GM18867 (cell line): ENCODE results near the gene GTSE1.

Source experiments
- ATAC-seq: cut with Tn5 transposase; IDR thresholded peaks from one replicate; pipeline ENCODE4 v1.9.1; 2021; ENCODE audit warnings: mild to moderate bottlenecking, moderate library complexity; ENCODE audit not compliant: unreplicated experiment

The GTSE1 gene

GRCh38 chr22:46351767-46352166, 55.1 kb downstream of the GTSE1 start:
- no peak for ATAC-seq

- no peak for ATAC-seq
These were observed 55.6 kb downstream of the GTSE1 start for GRCh38 chr22:46352276-46352675.

- no peak for ATAC-seq
These were observed 56.2 kb downstream of the GTSE1 start for GRCh38 chr22:46352691-46353386.

- no peak for ATAC-seq
These were observed 56.9 kb downstream of the GTSE1 start for GRCh38 chr22:46353483-46354105.

DNA sequence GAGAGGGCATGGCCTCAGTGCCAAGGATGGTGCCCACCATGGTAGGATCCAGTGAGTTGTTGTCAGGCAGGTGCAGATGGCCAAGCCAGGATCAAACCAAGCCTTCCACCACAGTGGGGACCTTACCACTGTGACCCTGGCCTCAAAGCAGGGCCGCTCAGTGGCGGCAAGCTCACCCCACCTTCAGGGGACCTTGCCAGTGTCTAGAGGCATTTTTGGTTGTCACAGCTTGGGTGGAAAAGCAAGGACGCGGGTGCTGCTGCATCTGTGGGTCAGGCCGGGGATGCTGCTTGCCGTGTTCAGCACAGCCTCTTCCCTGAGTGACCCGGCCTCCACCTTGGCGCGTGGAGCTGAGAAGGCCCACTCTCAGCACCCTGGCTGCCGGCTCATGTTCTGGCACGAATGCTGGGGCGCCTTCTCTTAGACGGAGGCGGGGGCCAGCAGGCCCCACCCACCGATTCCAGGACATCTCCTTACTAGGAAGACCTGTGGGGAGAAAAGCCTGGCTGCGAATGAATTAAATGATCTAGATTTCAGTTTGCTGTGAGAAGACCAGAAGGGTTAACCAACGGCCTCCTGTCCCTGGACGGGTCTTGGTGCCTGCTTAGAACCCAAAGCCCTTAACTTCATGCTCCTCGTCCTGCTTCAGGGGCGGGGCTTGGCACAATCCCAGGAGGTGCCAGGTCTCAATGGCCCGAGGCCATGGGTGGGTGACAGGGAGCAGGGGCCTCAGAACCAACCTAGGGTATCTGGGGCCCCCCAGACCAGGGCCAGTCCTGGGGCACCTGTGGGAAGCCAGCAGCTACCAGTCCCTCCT, 57.7 kb downstream of the GTSE1 start:
- no peak for ATAC-seq

DNA sequence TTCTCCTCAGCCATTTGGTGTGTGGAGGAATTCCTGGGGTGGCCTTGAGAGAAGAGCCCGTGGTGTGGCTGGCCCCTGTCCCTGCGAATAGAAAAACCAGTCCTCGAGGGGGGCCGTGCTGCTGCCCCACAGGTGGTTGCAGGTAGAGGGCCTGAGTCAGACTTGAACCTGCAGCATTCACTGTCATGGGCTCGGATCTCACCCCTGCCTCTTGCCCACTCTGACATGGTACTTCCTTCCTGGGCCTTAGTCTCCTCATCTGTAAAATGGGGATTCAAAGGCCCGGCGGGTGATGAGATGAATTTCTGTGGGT, 58.3 kb downstream of the GTSE1 start:
- ATAC-seq = no peak

DNA sequence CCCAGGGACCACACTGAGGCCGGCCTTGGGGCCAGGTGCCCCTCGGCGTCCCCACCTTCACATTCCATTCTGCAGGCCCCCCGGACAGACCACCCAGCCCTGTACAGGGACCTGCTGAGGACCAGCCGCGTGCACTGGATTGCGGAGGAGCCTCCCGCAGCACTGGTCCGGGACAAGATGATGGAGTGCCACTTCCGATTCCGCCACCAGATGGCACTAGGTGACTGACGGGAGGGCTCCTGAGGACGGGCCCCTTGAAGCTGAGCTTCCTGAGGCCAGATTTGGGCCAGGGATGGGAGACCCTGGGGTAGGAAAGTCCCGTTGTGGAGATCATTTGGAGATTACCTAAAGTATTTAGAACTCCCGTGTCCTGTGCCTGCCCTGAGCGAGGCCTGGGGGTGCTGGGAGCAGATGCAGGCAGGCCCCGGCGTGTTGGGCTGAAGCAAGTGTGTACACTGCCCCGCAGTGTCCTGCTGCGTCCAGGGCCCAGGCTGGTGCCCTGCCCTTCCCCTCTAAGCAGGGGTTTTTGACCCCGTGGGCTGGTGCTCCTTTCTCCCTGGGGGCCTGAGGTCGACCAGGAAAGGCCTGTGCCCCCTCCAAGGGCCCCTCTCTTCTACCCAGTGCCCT, 58.8 kb downstream of the GTSE1 start:
- no peak for ATAC-seq

- ATAC-seq = no peak
These were observed 59.4 kb downstream of the GTSE1 start for GRCh38 chr22:46355996-46356471.

DNA sequence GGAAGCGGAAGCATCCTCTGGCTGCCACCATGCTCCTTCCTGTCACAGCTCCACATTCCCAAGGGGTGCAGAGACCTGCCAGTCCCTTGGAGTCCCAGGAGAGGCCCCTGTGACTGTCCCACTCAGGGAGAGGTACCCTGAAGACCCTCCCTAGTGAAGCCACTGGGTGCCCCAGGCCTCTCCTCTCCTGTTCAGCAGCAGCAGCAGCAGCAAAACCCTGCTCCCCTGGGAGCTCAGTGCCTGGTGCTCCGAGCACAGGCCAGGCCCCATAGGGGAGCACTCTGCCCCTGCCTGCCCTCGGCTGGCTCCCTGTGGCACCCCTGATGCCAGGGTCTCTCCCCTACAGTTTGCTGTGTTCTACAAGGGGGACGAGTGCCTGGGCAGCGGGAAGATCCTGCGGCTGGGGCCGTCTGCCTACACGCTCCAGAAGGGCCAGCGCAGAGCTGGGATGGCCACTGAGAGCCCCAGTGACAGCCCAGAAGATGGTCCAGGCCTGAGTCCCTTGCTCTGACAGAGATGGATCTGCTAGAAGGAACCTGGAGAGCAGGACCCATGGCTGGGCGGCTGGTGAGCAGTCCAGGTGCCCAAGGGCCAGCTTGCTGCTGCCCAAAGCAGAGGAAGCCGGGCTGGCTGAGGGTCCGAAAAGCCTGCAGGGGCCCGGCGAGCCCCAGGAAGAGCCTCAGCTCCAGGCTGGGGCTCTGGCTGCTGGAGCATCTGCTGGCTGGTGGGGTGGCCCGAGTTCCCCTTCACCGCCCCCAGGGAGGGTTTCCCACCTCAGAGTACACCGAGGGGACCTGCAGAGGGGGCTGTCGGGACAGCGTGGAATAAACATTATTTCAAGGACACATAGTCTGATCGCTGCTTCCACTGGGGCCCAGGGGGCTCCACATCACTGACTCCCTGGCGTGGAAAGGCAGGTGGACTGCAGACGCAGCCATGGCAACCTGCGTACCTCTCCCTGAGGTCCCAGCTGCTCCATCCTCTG, 60.1 kb downstream of the GTSE1 start:
- no peak for ATAC-seq

DNA sequence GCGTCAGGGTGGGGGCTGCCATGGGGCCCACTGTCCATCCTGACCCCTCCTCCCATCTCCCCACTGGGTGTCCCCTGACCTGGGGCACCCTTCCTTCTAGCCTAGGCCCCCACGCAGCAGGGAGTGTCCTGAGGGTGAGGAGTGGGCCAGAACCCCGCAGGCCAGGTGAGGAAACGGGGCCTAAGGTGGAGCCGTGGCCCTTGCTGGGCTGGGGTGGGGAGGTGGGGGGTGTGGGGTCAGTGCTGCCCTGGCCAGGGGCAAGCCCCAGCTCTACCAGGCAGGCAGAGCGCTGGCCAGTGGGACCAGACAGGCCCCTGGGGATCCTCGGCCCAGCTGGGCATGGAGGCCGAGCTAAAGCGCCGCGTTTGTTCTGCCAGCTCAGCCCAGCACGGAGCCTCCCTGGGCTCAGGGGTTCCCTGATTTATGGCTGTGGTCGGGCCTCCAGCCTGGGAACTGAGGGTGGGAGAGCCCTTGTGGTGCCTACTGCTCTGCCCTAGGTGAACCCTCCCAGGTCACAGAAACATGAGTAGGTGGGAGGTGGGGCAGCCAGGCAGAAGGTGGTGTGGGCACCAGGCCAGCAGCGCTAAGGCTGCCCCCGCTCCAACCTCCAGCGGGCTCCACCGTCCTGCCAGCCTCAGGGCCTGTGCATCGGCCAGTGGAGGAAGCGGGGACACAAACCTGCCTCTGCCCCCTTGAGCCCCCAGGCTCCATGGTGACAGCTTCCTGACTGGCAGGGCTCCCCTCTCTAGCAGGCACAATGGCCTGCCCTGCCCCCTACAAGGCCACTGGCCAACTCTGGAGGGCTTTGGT, 61.2 kb downstream of the GTSE1 start:
- no peak for ATAC-seq

GRCh38 chr22:46358766-46359165, 62.1 kb downstream of the GTSE1 start:
- no peak for ATAC-seq

- no peak for ATAC-seq
These were observed 62.7 kb downstream of the GTSE1 start for GRCh38 chr22:46359362-46359761.

GRCh38 chr22:46360097-46360496, 63.4 kb downstream of the GTSE1 start:
- ATAC-seq = no peak

GRCh38 chr22:46360891-46361290, 64.2 kb downstream of the GTSE1 start:
- ATAC-seq = no peak

GRCh38 chr22:46361826-46362202, 65.1 kb downstream of the GTSE1 start:
- no peak for ATAC-seq

DNA sequence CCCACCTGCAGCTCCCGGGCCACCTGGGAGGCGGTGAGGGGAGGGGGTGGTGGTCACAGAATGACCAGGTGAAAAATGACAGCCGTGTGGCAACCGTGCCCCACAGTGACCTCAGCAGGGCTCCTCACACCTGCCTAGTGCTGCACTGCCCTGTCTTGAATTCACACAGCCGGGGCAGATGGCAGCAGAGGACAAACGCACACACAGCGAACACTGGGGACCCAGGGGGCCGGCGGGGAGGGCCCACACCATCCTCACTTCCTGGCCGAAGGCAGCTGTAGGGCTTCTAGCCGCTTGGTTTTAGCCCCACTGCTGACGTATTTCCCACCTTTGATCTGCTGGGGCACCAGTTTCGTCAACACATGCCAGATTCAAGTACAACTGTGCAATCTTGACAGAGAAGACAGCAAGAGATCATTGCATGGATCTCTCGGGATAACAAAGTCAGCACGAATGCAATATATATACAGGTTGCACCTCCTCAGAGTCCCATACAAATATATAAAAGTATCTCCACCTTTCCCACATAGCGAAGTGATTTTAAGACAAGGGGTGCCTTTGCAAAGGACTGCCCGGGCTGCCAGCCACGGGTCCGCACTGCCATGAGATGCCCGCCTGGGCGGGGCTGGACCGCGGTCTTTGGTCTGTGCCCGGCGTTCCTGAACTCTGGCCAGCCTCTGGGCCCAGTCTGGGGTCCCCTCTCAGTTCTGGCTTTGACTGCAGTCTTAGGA, 65.7 kb downstream of the GTSE1 start:
- no peak for ATAC-seq

DNA sequence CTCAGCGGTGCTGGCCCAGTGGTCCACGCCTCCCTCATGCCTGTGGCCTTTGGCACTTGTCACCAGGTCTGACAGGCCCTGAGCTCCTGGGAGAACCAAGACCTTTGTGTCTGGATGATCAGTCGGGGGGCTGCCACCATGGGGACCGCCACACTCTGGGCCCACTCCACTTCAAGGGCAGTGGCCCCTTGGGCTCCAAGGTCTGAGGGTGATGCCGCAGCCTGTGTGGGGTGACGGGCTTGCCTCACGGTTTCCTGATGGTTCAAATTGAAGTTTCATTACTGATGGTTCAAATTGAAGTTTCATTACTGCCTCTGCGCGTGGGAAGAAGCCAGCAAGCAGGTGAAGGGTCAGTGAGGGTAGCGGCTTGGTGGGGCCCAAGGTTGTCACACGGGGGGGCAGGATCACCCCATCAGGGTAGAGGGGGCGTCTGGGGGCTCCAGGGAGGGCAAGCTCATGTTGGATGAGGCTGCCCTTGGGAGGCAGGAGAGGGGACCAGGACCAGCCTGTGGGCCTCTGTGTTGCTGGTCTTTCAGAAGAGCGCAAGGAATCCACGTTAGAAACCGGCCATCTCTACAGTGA, 66.4 kb downstream of the GTSE1 start:
- no peak for ATAC-seq

GRCh38 chr22:46363611-46364321, 67.1 kb downstream of the GTSE1 start:
- no peak for ATAC-seq
